CD4-positive, alpha-beta T cell (primary cell): ENCODE results near the gene CHRNA5. TPM values are rescaled to one million over a fixed set of nuclear protein-coding genes. Genes with fewer than 3 reads are reported as not detected.

Source experiments
- ATAC-seq: fragments of 200-7000 bp; cut with Tn5 transposase; one replicate; pipeline ENCODE4 v1.10.0; 2022; ENCODE audit warnings: mild to moderate bottlenecking; ENCODE audit not compliant: poor library complexity
- CTCF ChIA-PET: fragments of 350-600 bp; sonication (Branson Sonifier 250); formaldehyde crosslinking; loops from one replicate; lab custom pipeline; 2021; ENCODE audit warnings: antibody characterized with exemption, inconsistent platforms; lab: Charles Lee
- POLR2A ChIA-PET: fragments of 350-600 bp; sonication (Branson Sonifier 250); formaldehyde crosslinking; loops from one replicate; lab custom pipeline; 2021; ENCODE audit warnings: antibody characterized with exemption, inconsistent platforms; lab: Charles Lee
- DNase-seq, 14 experiments: peaks; one replicate each; pipeline ENCODE4 v3.0.0-alpha.2; 2013 to 2020; ENCODE audit warnings: mixed read lengths in 2 of 14
- H3K27ac ChIP-seq, 2 donors: one replicate each; pipeline versions ENCODE4 v1.5.1 to v1.7.0; 2013; ENCODE audit warnings: low read length in 2 of 2, low read depth in 1 of 2, mild to moderate bottlenecking in 1 of 2
- H3K27me3 ChIP-seq, 2 experiments: 1 replicate in 1 of 2; 2 replicates in 1 of 2; pipeline versions ENCODE4 v1.6.1 to v1.7.0; 2013; ENCODE audit warnings: low read length in 2 of 2, control low read depth in 1 of 2, mild to moderate bottlenecking in 1 of 2, moderate library complexity in 1 of 2; ENCODE audit not compliant: insufficient read depth in 2 of 2, control insufficient read depth in 1 of 2
- H3K36me3 ChIP-seq: one replicate; pipeline ENCODE4 v1.6.1; 2013; ENCODE audit warnings: low read length, control low read depth; ENCODE audit not compliant: insufficient read depth
- H3K4me1 ChIP-seq: one replicate; pipeline ENCODE4 v1.6.1; 2013; ENCODE audit warnings: low read length, control low read depth; ENCODE audit not compliant: insufficient read depth
- H3K4me3 ChIP-seq: one replicate; pipeline ENCODE4 v1.5.1; 2013; ENCODE audit warnings: mild to moderate bottlenecking, low read length, moderate library complexity
- H3K9me3 ChIP-seq, 2 experiments: 1 replicate in 1 of 2; 2 replicates in 1 of 2; pipeline versions ENCODE4 v1.6.1 to v1.7.0; 2013; ENCODE audit warnings: low read length in 2 of 2, mild to moderate bottlenecking in 2 of 2, control low read depth in 1 of 2, moderate library complexity in 1 of 2; ENCODE audit not compliant: control insufficient read depth in 1 of 2, insufficient read depth in 1 of 2
- H3K27ac Mint-ChIP-seq: one replicate; pipeline ENCODE4 v1.8.0; 2020; ENCODE audit warnings: mixed read lengths
- H3K27me3 Mint-ChIP-seq: one replicate; pipeline ENCODE4 v1.8.0; 2021; ENCODE audit warnings: mixed read lengths
- H3K36me3 Mint-ChIP-seq: one replicate; pipeline ENCODE4 v1.8.0; 2021; ENCODE audit warnings: low read depth, mixed read lengths
- H3K4me1 Mint-ChIP-seq: one replicate; pipeline ENCODE4 v1.8.0; 2021; ENCODE audit warnings: low read depth, mixed read lengths
- H3K4me3 Mint-ChIP-seq: one replicate; pipeline ENCODE4 v1.8.0; 2020; ENCODE audit warnings: mild to moderate bottlenecking, mixed read lengths
- H3K9me3 Mint-ChIP-seq: one replicate; pipeline ENCODE4 v1.8.0; 2020; ENCODE audit warnings: mixed read lengths
- intact Hi-C, 2 experiments: fragments of 100-400 bp; cut with DNase I in 1 of 2; cut with micrococcal nuclease in 1 of 2; formaldehyde crosslinking; loops; one replicate each; pipeline versions ENCODE4 v1.15.1 to v1.9.0; 2023 to 2025; cut with DNase I, micrococcal nuclease
- total RNA-seq, 174 experiments: library from RNA in 2 of 174; stranded (reverse) in 2 of 174; gene quantifications; one replicate each; pipeline ENCODE4 v1.2.3 and lab custom pipeline; 2021 to 2026
- TF ChIP-seq, protein P1 (sequence below): fragments of 200-600 bp; IDR thresholded peaks from one replicate; pipeline ENCODE4 v1.8.0; 2022; ENCODE audit warnings: antibody characterized with exemption, mild to moderate bottlenecking

The CHRNA5 gene
- total RNA-seq, 2 experiments from 2014 or later: 0.25 TPM

DNA sequence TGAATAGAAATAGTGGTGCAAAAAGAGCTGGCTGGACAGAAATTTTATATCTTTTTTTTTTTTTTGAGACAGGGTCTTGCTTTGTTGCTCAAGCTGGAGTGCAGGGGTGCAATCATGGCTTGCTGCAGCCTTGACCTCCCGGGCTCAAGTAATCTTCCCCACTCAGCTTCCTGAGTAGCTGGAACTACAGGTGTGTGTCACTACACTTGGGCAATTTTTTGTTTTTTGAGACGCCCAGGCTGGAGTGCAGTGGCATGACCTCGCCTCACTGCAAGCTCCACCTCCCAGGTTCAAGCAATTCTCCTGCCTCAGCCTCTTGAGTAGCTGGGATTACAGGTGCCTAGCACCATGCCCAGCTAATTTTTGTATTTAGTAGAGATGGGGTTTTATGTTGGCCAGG, 33.0 kb downstream of the CHRNA5 start:
- Mint-ChIP-seq H3K9me3 (no peaks in the 10 kb centered on the region), H3K4me1 (no peaks in the 10 kb centered on the region), H3K27me3 (no peaks in the 10 kb centered on the region), H3K27ac (no peak overlapping the region), H3K36me3 (no peaks in the 10 kb centered on the region), H3K4me3 (no peak overlapping the region)
- ATAC-seq (no peak), DNase-seq (no peak)
- TF ChIP-seq, protein P1, sequence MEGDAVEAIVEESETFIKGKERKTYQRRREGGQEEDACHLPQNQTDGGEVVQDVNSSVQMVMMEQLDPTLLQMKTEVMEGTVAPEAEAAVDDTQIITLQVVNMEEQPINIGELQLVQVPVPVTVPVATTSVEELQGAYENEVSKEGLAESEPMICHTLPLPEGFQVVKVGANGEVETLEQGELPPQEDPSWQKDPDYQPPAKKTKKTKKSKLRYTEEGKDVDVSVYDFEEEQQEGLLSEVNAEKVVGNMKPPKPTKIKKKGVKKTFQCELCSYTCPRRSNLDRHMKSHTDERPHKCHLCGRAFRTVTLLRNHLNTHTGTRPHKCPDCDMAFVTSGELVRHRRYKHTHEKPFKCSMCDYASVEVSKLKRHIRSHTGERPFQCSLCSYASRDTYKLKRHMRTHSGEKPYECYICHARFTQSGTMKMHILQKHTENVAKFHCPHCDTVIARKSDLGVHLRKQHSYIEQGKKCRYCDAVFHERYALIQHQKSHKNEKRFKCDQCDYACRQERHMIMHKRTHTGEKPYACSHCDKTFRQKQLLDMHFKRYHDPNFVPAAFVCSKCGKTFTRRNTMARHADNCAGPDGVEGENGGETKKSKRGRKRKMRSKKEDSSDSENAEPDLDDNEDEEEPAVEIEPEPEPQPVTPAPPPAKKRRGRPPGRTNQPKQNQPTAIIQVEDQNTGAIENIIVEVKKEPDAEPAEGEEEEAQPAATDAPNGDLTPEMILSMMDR: no peak
- ChIA-PET POLR2A (no interaction called here), CTCF (no interaction called here)
- Histone ChIP-seq H3K36me3 (no peaks in the 10 kb centered on the region), H3K9me3 (no peaks in the 10 kb centered on the region), H3K4me1 (no peaks in the 10 kb centered on the region), H3K4me3 (no peak overlapping the region), H3K27me3 (no peaks in the 10 kb centered on the region), H3K27ac (no peak overlapping the region)
- intact Hi-C loops: no loop called here

DNA sequence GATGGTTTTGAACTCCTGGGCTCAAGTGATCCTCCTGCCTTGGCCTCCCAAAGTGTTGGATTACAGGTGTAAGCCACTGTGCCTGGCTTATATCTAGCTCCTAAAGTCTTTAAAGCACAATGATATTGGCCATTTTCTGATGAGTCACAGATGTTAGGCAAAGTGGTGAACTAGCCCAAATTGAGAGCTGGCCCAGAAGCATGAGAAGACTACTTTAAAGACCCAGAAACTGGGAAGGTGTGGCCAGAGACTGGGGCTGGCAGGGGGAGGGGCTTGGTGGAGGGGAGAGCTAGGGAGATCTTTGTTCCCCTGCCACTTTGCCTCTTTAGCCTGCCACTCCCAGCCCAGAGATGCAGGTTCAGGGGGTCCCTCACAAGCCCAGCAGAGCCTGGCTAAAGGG, 33.9 kb downstream of the CHRNA5 start:
- TF ChIP-seq, protein P1: no peak
- Histone ChIP-seq H3K4me1 (no peaks in the 10 kb centered on the region), H3K27ac (no peak overlapping the region), H3K9me3 (no peaks in the 10 kb centered on the region), H3K27me3 (no peaks in the 10 kb centered on the region), H3K4me3 (no peak overlapping the region), H3K36me3 (no peaks in the 10 kb centered on the region)
- Mint-ChIP-seq H3K4me3 (no peak overlapping the region), H3K27ac (no peak overlapping the region), H3K27me3 (peaks cover 4% of the 10 kb centered on the region), H3K9me3 (no peaks in the 10 kb centered on the region), H3K4me1 (no peaks in the 10 kb centered on the region), H3K36me3 (no peaks in the 10 kb centered on the region)
- DNase-seq (no peak), ATAC-seq (no peak)
- ChIA-PET CTCF (no interaction called here), POLR2A (no interaction called here)
- intact Hi-C loops: no loop called here

DNA sequence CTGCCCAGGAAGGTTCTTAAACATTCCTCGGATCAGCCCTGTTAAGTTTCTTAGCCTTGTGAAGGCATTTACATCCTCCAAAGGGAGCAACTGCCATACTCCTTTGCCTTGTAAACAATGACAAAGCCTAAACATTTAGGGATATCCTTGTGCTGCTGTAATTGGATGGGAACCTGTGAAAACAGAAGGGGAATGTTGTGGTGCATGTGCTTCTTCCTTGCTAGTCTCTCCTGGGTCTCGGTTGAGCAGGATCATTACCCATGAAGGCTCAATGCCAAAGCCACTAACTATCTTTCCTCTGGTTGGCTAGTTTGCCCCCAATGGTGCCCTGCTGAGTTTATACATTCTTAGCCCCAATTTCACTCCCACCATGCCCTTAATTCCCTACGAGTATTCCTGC, 38.1 kb downstream of the CHRNA5 start:
- Histone ChIP-seq H3K36me3 (no peaks in the 10 kb centered on the region), H3K27ac (no peak overlapping the region), H3K4me1 (no peaks in the 10 kb centered on the region), H3K4me3 (no peak overlapping the region), H3K27me3 (peaks cover 0 to 2% of the 10 kb centered on the region in 2 experiments), H3K9me3 (no peaks in the 10 kb centered on the region)
- ATAC-seq (no peak), DNase-seq (no peak)
- H3K4me1 Mint-ChIP-seq: no peaks in the 10 kb centered on the region
- H3K4me3 Mint-ChIP-seq: no peak overlapping the region
- H3K9me3 Mint-ChIP-seq: no peaks in the 10 kb centered on the region
- H3K27ac Mint-ChIP-seq: no peak overlapping the region
- intact Hi-C loops: no loop called here
- ChIA-PET POLR2A (no interaction called here), CTCF (no interaction called here)
- no peaks in the 10 kb centered on the region for H3K36me3 Mint-ChIP-seq
- H3K27me3 Mint-ChIP-seq: peaks cover 4% of the 10 kb centered on the region
- TF ChIP-seq, protein P1: no peak
